HG03378 (cell line): Measurements from ENCODE around the gene AK3.

Source experiments
- ATAC-seq: cut with Tn5 transposase; IDR thresholded peaks from one replicate; pipeline ENCODE4 v1.9.1; 2021; ENCODE audit warnings: mild to moderate bottlenecking, moderate library complexity; ENCODE audit not compliant: unreplicated experiment

Gene AK3

DNA sequence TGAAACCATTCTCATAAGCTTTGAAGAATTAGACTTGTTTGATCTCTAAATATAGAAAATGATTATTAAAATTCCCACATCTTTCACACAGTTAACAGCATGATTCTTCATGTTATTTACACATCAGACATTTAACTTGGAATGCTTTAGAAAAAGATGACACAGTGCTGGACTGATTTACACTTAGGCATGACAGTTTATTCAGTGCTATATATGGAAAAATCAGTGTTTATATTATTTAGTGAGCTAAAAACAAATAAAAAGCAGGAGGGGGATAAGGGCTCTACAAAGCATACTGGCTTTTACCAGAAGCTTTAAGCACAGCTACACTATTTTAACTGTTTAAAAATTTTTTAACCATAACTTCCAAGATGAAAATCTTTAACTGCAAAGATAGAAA, 31.6 kb downstream of the AK3 start:
- no peak for ATAC-seq

DNA sequence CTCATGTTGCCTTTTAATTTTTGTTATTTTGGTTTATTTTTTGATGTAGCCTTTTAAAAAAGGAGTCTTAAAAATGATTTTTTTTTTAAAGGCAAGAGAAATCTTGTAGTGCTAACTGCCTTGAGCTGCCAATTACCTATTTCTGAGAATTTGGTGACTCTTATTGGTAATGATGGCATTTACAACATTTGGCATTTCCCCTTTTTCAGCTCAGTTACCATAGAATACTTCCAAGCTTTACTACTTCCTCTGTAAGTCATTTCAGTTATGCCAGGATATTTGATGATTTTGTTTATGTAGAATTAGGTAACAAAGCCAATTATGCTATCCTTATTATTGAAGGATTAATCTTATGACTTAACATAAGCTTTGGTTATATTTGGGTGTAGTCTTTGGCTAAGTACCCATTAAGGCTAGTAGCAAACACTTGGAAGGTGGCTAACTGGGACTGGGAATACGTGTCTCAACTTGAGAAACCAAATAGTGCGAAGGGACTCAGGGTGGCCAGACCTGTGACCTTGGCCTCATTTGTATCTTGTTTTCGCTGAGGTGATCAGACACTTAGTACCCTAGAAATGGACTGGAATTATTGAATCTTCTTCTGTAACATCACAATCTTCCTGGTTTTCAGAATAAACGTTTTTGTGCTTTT, 33.9 kb downstream of the AK3 start:
- no peak for ATAC-seq

GRCh38 chr9:4706021-4706420, 35.0 kb downstream of the AK3 start:
- ATAC-seq, result no peak

DNA sequence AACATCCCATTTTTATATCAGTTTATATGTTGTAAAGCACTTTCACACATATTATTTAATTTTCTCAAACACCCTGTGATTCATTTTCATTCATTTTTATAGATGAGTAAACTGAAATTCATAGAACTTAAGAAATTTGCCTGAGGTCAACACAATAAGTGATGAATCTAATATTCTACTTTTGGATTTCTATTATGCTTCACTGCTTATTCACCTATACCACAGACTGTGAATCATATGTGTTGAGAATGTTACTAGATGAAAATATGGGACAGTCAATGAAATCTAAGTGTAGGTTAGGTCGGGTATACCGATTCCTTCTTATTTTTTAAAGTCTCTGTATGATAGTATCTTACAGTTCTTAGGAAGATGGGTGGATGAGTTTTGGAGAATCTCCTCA, 36.9 kb downstream of the AK3 start:
- no peak for ATAC-seq

DNA sequence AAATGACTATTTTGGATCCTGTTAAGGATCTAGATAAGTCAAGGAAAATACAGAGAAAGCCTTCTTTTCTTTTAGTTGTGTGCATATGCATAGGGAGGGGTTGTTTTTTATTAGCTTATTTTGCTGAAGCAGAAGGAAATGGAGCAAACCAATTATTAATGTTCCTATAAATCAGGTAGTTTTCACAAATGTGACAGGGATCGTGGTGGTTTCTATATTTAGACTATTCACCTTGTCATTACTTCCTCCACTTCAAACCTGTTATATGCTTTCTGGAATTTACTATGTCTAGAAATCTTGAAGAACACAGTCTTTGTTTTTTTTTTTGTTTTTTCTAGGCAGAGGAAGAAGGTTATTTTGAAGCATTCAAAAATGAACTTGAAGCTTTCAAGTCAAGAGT, 39.5 kb downstream of the AK3 start:
- ATAC-seq, result no peak

GRCh38 chr9:4700932-4701331, 40.1 kb downstream of the AK3 start:
- ATAC-seq, result no peak

- ATAC-seq, result no peak
Observed at GRCh38 chr9:4700091-4700490, 40.9 kb downstream of the AK3 start.

- ATAC-seq, result no peak
Observed at GRCh38 chr9:4691795-4692194, 49.2 kb downstream of the AK3 start.

DNA sequence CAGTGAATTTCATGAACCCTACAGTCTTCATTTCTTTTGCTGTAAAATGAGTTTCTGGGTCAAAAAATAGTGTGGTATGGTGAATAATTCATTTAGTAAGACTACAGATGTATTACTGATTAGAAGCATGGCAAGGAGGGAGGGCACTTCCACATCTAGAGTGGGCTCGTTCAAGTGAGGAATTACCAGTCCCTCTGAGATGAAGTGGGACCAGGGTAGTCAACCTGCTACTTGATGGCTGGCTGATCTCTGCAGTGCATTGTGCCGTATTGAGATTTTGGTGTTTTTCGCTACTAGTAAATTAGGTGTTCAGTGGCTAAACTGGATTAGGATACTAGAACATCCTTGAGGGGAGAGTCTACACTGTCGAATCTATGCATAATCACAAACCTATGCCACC, 50.9 kb downstream of the AK3 start:
- ATAC-seq, result peak; percentile 51

GRCh38 chr9:4689687-4690104, 51.3 kb downstream of the AK3 start:
- peak; percentile 55 for ATAC-seq

GRCh38 chr9:4689021-4689420, 52.0 kb downstream of the AK3 start:
- no peak for ATAC-seq

DNA sequence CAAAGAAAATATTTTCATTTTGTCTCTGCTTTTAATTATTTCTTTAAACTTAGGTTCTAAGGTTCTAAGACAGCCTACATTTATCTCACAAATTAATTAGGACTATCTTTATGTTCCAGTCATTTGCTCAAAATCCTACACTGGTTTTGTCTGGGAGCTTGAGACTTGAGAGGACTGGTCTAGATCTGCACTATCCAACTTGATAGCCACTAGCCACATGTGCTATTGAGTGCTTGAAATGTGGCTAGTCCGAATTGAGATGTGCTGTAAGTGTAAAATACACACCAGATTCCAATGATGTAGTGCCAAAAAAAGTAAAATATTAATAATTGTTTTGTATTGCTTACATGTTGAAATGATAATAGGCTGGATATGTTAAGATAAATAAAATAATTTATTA, 54.4 kb downstream of the AK3 start:
- ATAC-seq, result no peak

DNA sequence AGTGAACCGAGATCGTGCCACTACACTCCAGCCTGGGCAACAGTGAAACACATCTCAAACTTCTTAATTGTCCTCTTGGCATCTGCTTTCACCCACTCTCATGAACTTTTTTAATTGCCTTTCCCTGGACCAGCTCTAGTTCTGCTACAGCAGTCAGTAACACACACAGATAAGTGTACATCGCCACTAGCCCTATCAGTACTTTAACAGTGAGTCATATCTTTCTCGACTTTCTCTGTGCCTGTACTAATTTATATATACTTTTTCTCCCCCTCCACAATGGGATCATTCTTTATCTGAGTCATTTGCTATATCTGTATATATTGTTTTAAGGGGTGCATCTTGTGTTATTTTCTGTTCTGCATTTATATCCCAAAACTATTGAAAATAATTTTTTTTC, 54.9 kb downstream of the AK3 start:
- no peak for ATAC-seq

DNA sequence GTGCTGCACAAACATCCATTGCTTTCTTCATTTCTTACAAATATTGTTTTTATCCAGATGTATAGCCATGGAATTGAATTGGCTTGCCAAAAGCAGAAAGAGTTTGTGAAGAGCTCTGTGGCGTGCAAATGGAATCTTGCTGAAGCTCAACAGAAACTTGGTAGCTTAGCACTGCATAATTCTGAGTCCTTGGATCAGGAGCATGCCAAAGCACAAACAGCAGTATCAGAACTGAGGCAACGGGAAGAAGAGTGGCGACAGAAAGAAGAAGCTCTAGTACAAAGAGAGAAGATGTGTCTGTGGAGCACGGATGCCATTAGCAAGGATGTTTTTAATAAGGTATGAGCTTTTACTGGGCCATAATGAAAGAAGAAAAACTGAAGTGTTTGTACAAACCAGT, 56.2 kb downstream of the AK3 start:
- ATAC-seq, result no peak

- ATAC-seq, result no peak
Observed at GRCh38 chr9:4680750-4681149, 60.3 kb downstream of the AK3 start.

DNA sequence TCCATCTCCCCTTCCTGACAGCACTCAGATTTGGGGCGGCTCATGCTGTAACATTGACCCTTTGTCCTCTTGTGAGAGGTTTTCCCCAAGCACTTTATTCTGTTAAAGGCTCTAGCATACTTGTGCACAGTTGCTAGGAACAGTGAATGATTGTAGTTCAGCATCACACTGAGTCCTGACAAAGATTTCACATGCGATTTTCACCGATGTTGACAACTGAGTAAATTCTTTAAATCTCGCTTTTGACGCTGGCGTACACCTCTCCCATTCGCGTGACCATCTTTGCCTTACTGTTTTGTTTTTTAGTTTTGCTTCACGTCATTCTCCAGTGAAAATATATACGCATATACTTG, 60.9 kb downstream of the AK3 start:
- ATAC-seq, result peak; percentile 1

- ATAC-seq, result peak; percentile 91
Observed at GRCh38 chr9:4679268-4680172, 61.5 kb downstream of the AK3 start, which contains the start of gene CDC37L1. TSS of gene CDC37L1 (plus strand) at chr9:4679569. CDS start at chr9:4679768, 199 bp downstream.

GRCh38 chr9:4678679-4679267, 62.2 kb downstream of the AK3 start:
- ATAC-seq, result peak; percentile 12

- ATAC-seq, result no peak
Observed at GRCh38 chr9:4677392-4677791, 63.6 kb downstream of the AK3 start.

- ATAC-seq, result no peak
Observed at GRCh38 chr9:4674783-4675182, 66.2 kb downstream of the AK3 start.

DNA sequence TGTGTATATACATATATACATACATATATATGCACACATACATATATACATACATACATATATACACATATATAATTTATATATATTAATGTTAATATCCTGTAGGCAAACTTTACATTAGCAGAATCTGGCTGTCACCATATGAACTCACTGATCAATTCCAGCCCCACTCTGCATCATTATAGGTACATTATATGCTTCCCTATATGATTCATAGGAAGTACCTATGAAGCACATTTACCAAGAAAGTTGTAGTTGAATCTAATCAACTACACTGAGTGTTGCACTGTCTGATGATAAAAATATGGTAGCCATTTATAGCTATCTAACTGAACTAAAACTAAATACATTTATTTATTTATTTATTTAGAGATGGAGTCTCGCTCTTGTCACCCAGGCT, 69.3 kb downstream of the AK3 start:
- ATAC-seq, result no peak

DNA sequence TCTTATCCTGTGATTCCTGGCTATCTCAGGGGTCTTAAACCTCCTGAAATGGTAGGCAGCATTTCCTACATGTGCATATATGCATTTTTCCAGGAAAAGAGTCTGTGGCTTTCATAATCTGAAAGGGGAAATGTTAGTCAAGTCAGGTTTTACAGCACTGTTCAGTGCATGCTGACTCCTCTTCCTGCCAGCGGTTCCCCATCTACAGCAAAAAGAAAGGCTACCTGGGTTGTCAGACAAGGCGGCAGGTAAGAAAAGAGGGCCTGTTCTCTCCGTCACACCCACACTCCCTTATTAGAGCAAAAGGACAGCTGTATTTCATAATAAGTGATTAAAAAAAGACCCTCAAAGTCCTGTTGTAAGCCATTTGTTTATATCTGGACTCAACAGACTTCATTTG, 70.4 kb downstream of the AK3 start:
- ATAC-seq, result no peak
